ENCODE data around the gene KRTAP10-12.

The KRTAP10-12 gene

GRCh38 chr21:44741921-44742320, 44.9 kb downstream of the KRTAP10-12 start:
- H3K36me3 ChIP-seq (ENCODE audit: control insufficient read depth in 2 of 2, insufficient read depth in 2 of 2, low read length in 2 of 2), result no peaks in the 10 kb centered on the region
- H3K4me1 ChIP-seq (ENCODE audit: control insufficient read depth in 2 of 2, insufficient read depth in 2 of 2, low read length in 2 of 2), result no peaks in the 10 kb centered on the region
- no peaks in the 10 kb centered on the region for H3K27me3 ChIP-seq (ENCODE audit: control insufficient read depth in 2 of 2, insufficient read depth in 2 of 2, low read length in 2 of 2)
- H3K27ac ChIP-seq (ENCODE audit: low read depth in 2 of 2, low read length in 2 of 2), result no peak overlapping the region
- H3K9ac ChIP-seq (ENCODE audit: low read depth in 1 of 2, low read length in 2 of 2), result no peak overlapping the region
- H3K9me3 ChIP-seq (ENCODE audit: control insufficient read depth in 2 of 2, low read length in 2 of 2), result peaks cover 0 to 3% of the 10 kb centered on the region in 2 donors
- H3K4me3 ChIP-seq (ENCODE audit: low read length in 2 of 2), result no peak overlapping the region

DNA sequence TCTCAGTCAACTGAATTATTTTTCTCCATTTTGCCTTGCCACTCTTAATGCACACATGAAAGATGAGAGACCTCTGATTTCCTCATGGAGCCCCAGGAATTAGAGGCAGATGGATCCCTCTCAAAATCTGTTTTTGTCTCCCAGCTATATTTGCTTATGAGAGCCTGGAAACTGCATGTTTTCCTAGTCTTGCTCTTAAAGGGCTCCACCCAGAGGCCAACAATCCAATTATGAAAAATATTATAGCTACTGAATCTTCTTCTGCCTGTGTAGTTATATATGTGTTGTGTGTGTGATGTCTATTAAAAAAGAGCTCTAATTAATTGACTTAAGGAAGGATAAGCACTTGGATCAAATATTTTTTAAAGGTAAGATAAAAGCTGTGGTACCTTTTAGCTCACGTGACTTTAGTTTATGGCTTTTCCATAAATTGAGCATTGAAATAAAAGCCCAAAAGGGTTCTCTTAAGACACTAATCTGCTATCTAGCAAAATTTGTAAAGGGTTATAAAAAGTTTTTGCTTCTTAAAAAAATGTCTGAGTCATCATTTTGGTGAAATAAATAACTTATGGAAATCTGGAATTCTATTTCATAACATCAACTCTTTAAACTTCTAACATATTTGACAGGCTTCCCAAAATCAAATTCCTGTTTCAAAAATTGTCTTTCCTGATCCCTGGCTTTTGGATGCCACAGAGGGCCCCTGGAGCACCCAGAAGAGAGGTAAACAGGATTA, 45.6 kb downstream of the KRTAP10-12 start:
- no peak overlapping the region for H3K4me3 ChIP-seq (ENCODE audit: low read length in 2 of 2)
- H3K4me1 ChIP-seq (ENCODE audit: control insufficient read depth in 2 of 2, insufficient read depth in 2 of 2, low read length in 2 of 2), result no peaks in the 10 kb centered on the region
- no peak overlapping the region for H3K27ac ChIP-seq (ENCODE audit: low read depth in 2 of 2, low read length in 2 of 2)
- H3K36me3 ChIP-seq (ENCODE audit: control insufficient read depth in 2 of 2, insufficient read depth in 2 of 2, low read length in 2 of 2), result no peaks in the 10 kb centered on the region
- H3K9me3 ChIP-seq (ENCODE audit: control insufficient read depth in 2 of 2, low read length in 2 of 2), result no peaks in the 10 kb centered on the region
- no peak overlapping the region for H3K9ac ChIP-seq (ENCODE audit: low read depth in 1 of 2, low read length in 2 of 2)
- no peaks in the 10 kb centered on the region for H3K27me3 ChIP-seq (ENCODE audit: control insufficient read depth in 2 of 2, insufficient read depth in 2 of 2, low read length in 2 of 2)
